GM12872 (cell line): ENCODE data around the gene TLK1.

Experiments used
- TF ChIP-seq, protein P1 (sequence below): IDR thresholded peaks from 3 replicates; pipeline ENCODE4 v1.5.1; 2011; ENCODE audit warnings: low read depth, mild to moderate bottlenecking, low read length, moderate library complexity; ENCODE audit not compliant: insufficient read depth

The TLK1 gene

DNA sequence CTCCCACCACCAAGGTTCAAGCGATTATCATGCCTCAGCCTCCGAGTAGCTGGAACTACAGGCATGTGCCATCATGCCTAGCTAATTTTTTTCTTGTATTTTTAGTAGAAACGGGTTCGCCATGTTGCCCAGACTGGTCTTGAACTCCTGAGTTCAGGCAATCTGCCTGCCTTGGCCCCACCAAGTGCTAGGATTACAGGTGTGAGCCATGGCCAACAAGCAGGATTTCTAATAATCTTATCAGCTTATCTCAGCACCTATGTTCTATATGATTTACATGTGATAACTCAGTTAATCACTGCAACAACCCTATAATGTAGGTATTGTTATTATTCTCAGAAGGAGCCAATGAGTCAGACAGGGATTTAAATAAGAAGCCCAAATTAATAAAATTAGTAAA, 151.3 kb downstream of the TLK1 start:
- TF ChIP-seq, protein P1, sequence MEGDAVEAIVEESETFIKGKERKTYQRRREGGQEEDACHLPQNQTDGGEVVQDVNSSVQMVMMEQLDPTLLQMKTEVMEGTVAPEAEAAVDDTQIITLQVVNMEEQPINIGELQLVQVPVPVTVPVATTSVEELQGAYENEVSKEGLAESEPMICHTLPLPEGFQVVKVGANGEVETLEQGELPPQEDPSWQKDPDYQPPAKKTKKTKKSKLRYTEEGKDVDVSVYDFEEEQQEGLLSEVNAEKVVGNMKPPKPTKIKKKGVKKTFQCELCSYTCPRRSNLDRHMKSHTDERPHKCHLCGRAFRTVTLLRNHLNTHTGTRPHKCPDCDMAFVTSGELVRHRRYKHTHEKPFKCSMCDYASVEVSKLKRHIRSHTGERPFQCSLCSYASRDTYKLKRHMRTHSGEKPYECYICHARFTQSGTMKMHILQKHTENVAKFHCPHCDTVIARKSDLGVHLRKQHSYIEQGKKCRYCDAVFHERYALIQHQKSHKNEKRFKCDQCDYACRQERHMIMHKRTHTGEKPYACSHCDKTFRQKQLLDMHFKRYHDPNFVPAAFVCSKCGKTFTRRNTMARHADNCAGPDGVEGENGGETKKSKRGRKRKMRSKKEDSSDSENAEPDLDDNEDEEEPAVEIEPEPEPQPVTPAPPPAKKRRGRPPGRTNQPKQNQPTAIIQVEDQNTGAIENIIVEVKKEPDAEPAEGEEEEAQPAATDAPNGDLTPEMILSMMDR = no peak

DNA sequence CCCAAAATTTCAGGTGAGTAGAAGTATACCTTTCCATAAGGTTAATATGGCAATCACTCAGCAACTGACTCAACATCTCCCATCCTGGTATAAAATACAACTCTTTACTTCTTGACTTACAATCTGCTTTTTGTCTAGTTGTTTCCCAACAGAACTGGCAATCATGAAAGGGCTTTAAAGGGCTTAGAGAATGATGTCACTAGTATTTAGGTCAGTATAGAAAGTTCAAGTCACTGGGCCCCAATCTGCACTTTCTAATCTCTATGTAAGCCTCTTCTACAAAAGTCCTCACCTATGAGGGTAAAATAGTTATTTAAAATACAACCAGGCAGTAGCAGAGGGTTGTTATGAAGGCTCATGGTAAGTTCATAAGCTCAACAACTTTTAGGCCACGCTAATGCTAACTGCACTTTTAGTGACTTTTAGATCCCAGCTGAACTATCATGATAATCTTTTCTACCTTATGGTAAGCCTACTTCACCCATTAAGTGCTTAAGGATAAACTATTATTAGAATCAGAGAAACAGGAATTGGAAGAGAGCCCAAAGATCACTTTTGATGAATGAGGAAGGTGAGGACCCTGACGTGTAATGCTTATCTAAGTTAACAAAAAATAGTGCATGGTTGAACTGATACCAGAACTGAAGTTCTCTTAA, 152.0 kb downstream of the TLK1 start:
- TF ChIP-seq, protein P1 = no peak

DNA sequence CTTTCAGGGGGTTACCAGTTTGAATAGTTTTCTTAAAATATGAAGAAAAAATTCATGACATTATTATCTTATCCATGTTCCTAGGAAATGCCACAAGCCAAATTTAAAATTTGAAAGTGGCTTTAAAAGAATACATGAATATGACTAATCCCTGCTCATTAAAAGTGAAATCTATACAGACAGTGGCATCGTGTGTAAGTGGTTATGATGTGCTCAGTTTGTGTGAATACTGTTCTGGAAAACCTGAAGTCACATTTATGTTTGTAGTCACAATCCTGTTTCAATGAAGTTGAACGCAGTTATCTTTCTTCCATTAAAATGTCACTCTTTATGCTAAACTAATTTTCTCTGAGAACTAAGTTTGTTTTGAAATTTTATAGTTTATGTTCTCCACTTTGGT, 155.9 kb downstream of the TLK1 start:
- TF ChIP-seq, protein P1 = no peak

DNA sequence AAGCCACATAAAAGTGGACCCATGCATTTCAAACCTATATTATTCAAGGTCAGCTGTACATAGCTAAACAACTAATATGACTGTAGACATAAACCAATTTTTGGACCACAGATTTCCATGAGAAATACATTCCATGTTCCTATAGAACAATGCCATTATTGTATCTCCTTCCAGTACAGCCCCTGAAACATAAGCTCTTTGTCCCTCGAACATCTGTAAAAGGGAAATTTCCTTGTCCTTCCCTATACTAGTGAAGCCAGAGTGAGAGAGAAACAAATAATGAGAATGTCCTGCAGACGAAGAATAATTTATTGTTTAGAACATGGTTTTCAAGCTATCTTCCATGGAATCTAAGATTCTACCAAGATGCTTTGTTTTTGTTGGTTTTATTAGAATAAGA, 156.3 kb downstream of the TLK1 start:
- TF ChIP-seq, protein P1 = no peak

DNA sequence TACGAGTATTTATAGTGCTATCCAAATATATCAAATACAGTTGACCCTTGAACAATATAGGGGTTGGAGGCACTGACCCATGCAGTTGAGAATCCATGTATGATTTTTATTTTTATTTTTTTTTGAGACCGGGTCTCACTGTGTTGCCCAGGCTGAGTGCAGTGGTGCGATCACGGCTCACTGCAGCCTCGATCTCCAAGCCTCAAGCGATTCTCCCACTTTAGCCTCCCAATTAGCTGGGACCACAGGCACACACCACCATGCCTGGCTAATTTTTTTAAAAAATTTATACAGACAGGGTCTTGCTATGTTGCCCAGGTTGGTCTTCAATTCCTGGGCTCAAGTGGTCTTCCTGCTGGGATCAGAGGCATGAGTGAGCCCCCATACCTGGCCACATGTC, 161.0 kb downstream of the TLK1 start:
- TF ChIP-seq, protein P1 = no peak

DNA sequence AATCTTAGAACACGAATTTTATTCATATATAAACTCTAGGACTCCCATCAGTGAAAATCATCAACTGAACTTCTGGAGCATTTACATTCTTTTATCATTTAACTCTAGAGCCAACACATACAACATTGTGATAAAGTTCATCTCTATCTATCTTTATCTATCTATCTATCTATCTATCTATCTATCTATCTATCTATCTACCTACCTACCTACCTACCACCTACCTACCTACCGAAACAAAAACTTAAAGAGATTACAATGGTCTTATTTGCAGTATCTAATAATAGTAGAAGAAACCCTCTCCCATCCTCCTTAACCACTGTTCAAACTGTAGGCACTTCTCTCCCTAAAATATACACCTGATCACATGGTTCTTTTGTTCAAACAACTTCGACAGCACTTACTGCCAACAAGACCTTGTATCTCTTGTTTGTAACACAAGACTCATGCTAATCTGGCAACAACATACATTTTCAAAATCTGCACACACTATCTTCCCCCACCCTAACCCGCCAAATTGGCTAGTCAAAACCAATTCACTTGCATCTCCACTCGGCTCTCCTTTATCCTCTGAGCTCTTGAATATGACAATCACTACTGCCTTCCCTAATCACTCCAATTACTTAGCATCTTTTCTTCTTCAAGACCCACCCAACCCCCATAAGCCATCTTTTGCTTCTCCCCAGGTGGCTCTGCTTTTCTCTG, 162.6 kb downstream of the TLK1 start:
- TF ChIP-seq, protein P1 = no peak

DNA sequence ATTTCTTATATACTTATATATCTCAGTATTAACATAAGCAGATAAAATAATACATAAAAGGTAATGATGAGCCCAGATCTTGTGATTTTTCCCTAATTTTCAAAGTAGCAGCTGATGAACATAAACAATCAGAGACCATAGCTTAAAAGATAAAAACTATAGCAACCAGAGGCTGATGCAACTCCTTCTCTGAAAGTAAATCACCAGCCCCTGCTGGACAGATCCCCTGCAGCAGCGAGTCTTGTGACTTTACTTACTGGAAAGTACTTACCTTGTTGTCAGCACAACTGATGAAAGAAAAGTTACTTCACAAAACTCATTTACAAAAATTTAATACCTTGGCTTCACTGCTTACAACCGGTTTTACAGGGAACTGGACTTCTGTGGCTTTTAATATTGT, 164.4 kb downstream of the TLK1 start:
- TF ChIP-seq, protein P1 = no peak
